Neural cell (in vitro differentiated cells): ENCODE results near the gene AP3B1. TPM values are rescaled to one million over a fixed set of nuclear protein-coding genes. Genes with fewer than 3 reads are reported as not detected.

Source experiments
- H2AFZ ChIP-seq: fragments of 200-600, 300-800 bp; sonication (generic), shearing (Covaris generic); 2 replicates; pipeline ENCODE4 v1.6.0; 2014; ENCODE audit warnings: low read depth, mild to moderate bottlenecking, antibody characterized with exemption, low read length, moderate library complexity
- H3F3A ChIP-seq: fragments of 200-600 bp; shearing (Covaris generic); 2 replicates; pipeline ENCODE4 v1.6.1; 2016; ENCODE audit warnings: mild to moderate bottlenecking, moderate library complexity, mixed read lengths, antibody characterized with exemption, low read length; ENCODE audit not compliant: insufficient read depth, poor library complexity, severe bottlenecking
- H3K27ac ChIP-seq: fragments of 200-600, 300-800 bp; sonication (generic), shearing (Covaris generic); 2 replicates; pipeline ENCODE4 v1.5.1; 2014; ENCODE audit warnings: mild to moderate bottlenecking, low read length, moderate library complexity
- H3K27me3 ChIP-seq: fragments of 300-800, 200-600 bp; sonication (generic), shearing (Covaris generic); 2 replicates; pipeline ENCODE4 v1.6.0; 2014; ENCODE audit warnings: mild to moderate bottlenecking, low read depth, low read length, moderate library complexity; ENCODE audit not compliant: insufficient read depth
- H3K36me3 ChIP-seq: fragments of 300-800, 200-600 bp; sonication (generic), shearing (Covaris generic); 2 replicates; pipeline ENCODE4 v1.5.1; 2014; ENCODE audit warnings: mild to moderate bottlenecking, antibody characterized with exemption, low read length, moderate library complexity; ENCODE audit not compliant: insufficient read depth
- H3K4me2 ChIP-seq: fragments of 300-800, 200-600 bp; sonication (generic), shearing (Covaris generic); 2 replicates; pipeline ENCODE4 v1.6.0; 2014; ENCODE audit warnings: mild to moderate bottlenecking, low read length
- H3K4me3 ChIP-seq: fragments of 300-800, 200-600 bp; sonication (generic), shearing (Covaris generic); 2 replicates; pipeline ENCODE4 v1.5.1; 2014; ENCODE audit warnings: mild to moderate bottlenecking, low read length, moderate library complexity
- H3K79me2 ChIP-seq: fragments of 200-600 bp; shearing (Covaris generic); replicated peaks from 2 replicates; pipeline ENCODE4 v1.6.0; 2014; ENCODE audit warnings: mild to moderate bottlenecking, low read length, moderate library complexity; ENCODE audit not compliant: insufficient read depth
- H3K9ac ChIP-seq: fragments of 300-800, 200-600 bp; sonication (generic), shearing (Covaris generic); 2 replicates; pipeline ENCODE4 v1.6.1; 2016; ENCODE audit warnings: mild to moderate bottlenecking, low read length, mixed read lengths
- H3K9me2 ChIP-seq: fragments of 200-600 bp; shearing (Covaris generic); 2 replicates; pipeline ENCODE4 v1.6.1; 2016; ENCODE audit warnings: mild to moderate bottlenecking, low read length, mixed read lengths; ENCODE audit not compliant: insufficient read depth
- H3K9me3 ChIP-seq: fragments of 200-600, 300-800 bp; sonication (generic), shearing (Covaris generic); 2 replicates; pipeline ENCODE4 v1.6.1; 2016; ENCODE audit warnings: mild to moderate bottlenecking, mixed run types, low read length, moderate library complexity, mixed read lengths
- H4K20me1 ChIP-seq: fragments of 200-600 bp; shearing (Covaris generic); 2 replicates; pipeline ENCODE4 v1.6.1; 2016; ENCODE audit warnings: mild to moderate bottlenecking, mixed run types; ENCODE audit not compliant: insufficient read depth
- EP300 ChIP-seq: fragments of 450-650 bp; conservative IDR thresholded peaks from 2 replicates; pipeline ENCODE4 v1.6.1; 2014; ENCODE audit warnings: antibody characterized with exemption, mild to moderate bottlenecking, moderate library complexity; ENCODE audit not compliant: poor library complexity, severe bottlenecking
- EZH2 ChIP-seq: fragments of 200-600, 300-800 bp; shearing (Covaris generic), sonication (generic); IDR thresholded peaks from 2 replicates; pipeline ENCODE4 v1.6.1; 2014; ENCODE audit warnings: antibody characterized with exemption, low read length, borderline replicate concordance, mild to moderate bottlenecking; ENCODE audit not compliant: insufficient read depth, poor library complexity, severe bottlenecking
- MXI1 ChIP-seq: fragments of 450-650 bp; conservative IDR thresholded peaks from 2 replicates; pipeline ENCODE4 v1.6.1; 2014; ENCODE audit warnings: antibody characterized with exemption, mild to moderate bottlenecking; ENCODE audit not compliant: poor library complexity, severe bottlenecking
- POLR2AphosphoS5 ChIP-seq: IDR thresholded peaks from 2 replicates; pipeline ENCODE4 v1.6.1; 2012
- RAD21 ChIP-seq: fragments of 450-650 bp; conservative IDR thresholded peaks from 2 replicates; pipeline ENCODE4 v1.6.1; 2014; ENCODE audit warnings: antibody characterized with exemption, mild to moderate bottlenecking, moderate library complexity
- REST ChIP-seq: IDR thresholded peaks from 2 replicates; pipeline ENCODE4 v1.6.1; 2012; ENCODE audit warnings: borderline replicate concordance
- SMC3 ChIP-seq: fragments of 450-650 bp; conservative IDR thresholded peaks from 2 replicates; pipeline ENCODE4 v1.6.1; 2014; ENCODE audit warnings: antibody characterized with exemption, mild to moderate bottlenecking, moderate library complexity; ENCODE audit not compliant: poor library complexity
- TAF1 ChIP-seq: IDR thresholded peaks from 2 replicates; pipeline ENCODE4 v1.6.1; 2012; ENCODE audit warnings: low read depth
- polyA plus RNA-seq: library from polyadenylated mRNA; depleted of rRNA; stranded (reverse); fragments of >200 nt; gene quantifications from 2 replicates; pipeline ENCODE4 v1.2.3, GENCODE V29; 2014
- TF ChIP-seq, protein P1 (sequence below): fragments of 450-650 bp; IDR thresholded peaks from 2 replicates; pipeline ENCODE4 v1.5.1; 2014; ENCODE audit warnings: antibody characterized with exemption, mild to moderate bottlenecking, moderate library complexity; ENCODE audit not compliant: poor library complexity, severe bottlenecking

Gene AP3B1
- polyA plus RNA-seq, 1 donor from 2014 or later = 8.5 TPM

GRCh38 chr5:78280261-78280660 lies 14.2 kb downstream of the AP3B1 start:
- TF ChIP-seq EZH2 (no peak), RAD21 (no peak), TAF1 (no peak), POLR2AphosphoS5 (no peak), EP300 (no peak), MXI1 (no peak)

GRCh38 chr5:78279194-78279593 lies 15.3 kb downstream of the AP3B1 start:
- no peak overlapping the region for H3K27ac ChIP-seq
- no peaks in the 10 kb centered on the region for H3K9me3 ChIP-seq
- no peaks in the 10 kb centered on the region for H3K9me2 ChIP-seq
- no peaks in the 10 kb centered on the region for H3K36me3 ChIP-seq
- H3K4me3 ChIP-seq = no peak overlapping the region
- no peaks in the 10 kb centered on the region for H4K20me1 ChIP-seq
- TF ChIP-seq EP300 = no peak
- TF ChIP-seq REST = no peak
- TF ChIP-seq, protein P1, sequence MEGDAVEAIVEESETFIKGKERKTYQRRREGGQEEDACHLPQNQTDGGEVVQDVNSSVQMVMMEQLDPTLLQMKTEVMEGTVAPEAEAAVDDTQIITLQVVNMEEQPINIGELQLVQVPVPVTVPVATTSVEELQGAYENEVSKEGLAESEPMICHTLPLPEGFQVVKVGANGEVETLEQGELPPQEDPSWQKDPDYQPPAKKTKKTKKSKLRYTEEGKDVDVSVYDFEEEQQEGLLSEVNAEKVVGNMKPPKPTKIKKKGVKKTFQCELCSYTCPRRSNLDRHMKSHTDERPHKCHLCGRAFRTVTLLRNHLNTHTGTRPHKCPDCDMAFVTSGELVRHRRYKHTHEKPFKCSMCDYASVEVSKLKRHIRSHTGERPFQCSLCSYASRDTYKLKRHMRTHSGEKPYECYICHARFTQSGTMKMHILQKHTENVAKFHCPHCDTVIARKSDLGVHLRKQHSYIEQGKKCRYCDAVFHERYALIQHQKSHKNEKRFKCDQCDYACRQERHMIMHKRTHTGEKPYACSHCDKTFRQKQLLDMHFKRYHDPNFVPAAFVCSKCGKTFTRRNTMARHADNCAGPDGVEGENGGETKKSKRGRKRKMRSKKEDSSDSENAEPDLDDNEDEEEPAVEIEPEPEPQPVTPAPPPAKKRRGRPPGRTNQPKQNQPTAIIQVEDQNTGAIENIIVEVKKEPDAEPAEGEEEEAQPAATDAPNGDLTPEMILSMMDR = no peak
- no peak for TF ChIP-seq POLR2AphosphoS5
- TF ChIP-seq SMC3 = no peak
- TF ChIP-seq EZH2 = no peak
- no peak for TF ChIP-seq RAD21
- TF ChIP-seq MXI1 = no peak
- TF ChIP-seq TAF1 = no peak
- no peak overlapping the region for H3K9ac ChIP-seq
- no peak overlapping the region for H3K4me2 ChIP-seq
- no peaks in the 10 kb centered on the region for H3K27me3 ChIP-seq
- H3K79me2 ChIP-seq = no peaks in the 10 kb centered on the region
- H2AFZ ChIP-seq = no peak overlapping the region
- no peaks in the 10 kb centered on the region for H3F3A ChIP-seq

More at GRCh38 chr5:78280261-78280660, 14.2 kb downstream of the AP3B1 start:
- Histone ChIP-seq H4K20me1 (no peaks in the 10 kb centered on the region), H3F3A (no peaks in the 10 kb centered on the region), H3K9ac (no peak overlapping the region), H3K36me3 (no peaks in the 10 kb centered on the region), H3K79me2 (no peaks in the 10 kb centered on the region), H3K4me2 (no peak overlapping the region), H3K27ac (no peak overlapping the region), H3K27me3 (no peaks in the 10 kb centered on the region), H3K9me3 (no peaks in the 10 kb centered on the region), H3K4me3 (no peak overlapping the region), H3K9me2 (no peaks in the 10 kb centered on the region), H2AFZ (no peak overlapping the region)
